Measurements from ENCODE around the gene HBG2.

DNA sequence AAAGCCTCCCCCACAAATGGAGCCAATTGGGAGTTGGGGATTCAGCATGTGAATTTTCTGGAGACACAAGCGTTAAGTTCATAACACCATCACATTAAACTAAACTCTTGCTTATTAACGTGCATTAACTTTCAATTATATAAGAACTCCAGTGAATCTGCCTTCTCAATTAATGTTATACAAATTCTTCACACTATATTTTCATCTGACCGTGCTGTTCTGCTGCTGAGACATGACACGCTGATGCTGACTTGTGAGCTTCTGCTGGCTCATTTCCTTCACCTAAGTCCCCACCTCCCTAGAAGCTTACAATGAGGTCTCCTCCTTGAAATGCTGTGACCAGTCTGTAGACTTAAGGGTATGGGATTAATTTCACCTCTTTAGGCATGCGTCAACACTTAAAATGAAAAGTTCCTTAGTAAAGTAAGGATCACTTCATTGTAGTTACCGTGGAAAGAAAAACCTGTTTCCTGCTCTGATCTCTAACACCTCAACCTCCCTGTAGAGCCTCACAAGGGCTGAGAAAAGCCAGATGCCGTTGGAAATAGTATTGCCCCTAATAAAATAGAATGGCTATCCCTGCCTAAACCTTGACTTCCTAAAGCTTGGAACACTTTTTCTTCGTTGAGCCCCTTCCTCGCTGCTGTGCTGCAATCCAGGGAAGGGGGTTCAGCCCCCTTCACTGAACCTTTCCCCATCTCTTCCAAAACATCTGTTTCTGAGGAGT, 2.2 kb downstream of the HBG2 start:
- TF ChIP-seq, protein P1, sequence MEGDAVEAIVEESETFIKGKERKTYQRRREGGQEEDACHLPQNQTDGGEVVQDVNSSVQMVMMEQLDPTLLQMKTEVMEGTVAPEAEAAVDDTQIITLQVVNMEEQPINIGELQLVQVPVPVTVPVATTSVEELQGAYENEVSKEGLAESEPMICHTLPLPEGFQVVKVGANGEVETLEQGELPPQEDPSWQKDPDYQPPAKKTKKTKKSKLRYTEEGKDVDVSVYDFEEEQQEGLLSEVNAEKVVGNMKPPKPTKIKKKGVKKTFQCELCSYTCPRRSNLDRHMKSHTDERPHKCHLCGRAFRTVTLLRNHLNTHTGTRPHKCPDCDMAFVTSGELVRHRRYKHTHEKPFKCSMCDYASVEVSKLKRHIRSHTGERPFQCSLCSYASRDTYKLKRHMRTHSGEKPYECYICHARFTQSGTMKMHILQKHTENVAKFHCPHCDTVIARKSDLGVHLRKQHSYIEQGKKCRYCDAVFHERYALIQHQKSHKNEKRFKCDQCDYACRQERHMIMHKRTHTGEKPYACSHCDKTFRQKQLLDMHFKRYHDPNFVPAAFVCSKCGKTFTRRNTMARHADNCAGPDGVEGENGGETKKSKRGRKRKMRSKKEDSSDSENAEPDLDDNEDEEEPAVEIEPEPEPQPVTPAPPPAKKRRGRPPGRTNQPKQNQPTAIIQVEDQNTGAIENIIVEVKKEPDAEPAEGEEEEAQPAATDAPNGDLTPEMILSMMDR (IDR thresholded peaks at IDR 0.05 in 8 of 11, conservative IDR thresholded peaks at IDR 0.05 in 3 of 11) = no peak
- TF ChIP-seq POLR2AphosphoS5 (IDR thresholded peaks at IDR 0.05) = no peak

All from spleen (tissue), 7 donors.